Measurements from ENCODE around the gene ZNRF3.
"Not testable (repeated sequence)": the region's sequence is repeated elsewhere in the genome, so short reads cannot be mapped to it uniquely, and the experiment has no call there.

Gene ZNRF3

DNA sequence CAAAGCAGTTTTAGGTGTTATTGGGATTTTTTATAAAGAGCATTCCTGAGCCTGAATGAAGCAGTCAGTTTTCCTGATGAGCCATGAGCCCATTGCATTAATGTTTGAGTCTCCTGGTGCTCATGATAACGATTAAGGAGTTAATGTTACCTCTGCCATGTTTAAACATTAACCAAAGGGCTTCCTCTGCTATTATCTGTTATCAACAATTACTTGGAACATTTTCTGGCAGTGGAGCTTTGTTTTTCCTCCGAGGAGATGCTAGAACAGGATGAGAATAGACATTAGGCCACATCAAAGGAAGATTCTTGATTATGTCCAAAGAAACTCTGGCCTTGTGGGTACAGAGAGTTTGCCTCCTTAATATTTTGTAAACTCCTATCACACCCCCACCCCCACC, 49.9 kb downstream of the ZNRF3 start:
- DNase-seq (ENCODE audit: low spot score): no peak

DNA sequence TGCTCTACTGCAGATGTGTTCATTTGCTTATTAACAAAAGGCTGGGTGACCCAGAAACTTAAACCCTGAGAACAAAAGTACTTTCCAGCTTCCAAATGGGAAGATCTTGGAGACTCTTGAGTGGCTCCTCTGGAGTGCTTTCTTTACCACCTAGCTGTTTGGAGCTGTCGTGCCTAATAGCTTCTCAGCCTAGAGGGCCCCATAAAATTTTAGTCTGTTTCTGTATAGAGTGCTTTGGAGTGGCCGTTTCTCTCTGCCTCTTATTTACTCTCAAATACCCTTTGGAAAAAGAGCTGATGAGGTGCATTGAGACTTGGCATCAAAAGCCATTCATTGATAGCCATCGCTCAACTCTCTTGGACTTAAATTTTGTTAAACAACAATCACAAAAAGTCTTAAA, 50.7 kb downstream of the ZNRF3 start:
- no peak for DNase-seq (ENCODE audit: low spot score)

DNA sequence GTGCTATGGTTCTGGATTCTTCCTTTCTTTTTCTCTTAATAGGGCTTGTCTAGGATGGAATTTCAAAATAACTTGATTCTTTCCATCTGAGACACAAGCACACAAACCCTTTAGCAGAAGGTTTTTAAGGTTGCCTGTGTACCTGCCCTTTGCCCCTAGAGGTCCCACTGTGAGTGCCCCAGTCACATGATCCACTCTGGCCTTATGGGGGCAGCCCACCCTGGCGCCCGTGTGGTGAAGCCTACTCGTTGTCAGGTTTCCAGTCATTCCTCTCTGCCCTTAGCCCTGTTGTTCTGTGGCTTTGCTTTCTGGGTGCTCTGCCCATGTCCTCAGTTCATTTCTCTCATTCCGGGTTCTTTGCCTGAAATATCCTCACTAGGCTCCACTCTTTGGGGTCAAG, 51.8 kb downstream of the ZNRF3 start:
- no peak for DNase-seq (ENCODE audit: low spot score)

DNA sequence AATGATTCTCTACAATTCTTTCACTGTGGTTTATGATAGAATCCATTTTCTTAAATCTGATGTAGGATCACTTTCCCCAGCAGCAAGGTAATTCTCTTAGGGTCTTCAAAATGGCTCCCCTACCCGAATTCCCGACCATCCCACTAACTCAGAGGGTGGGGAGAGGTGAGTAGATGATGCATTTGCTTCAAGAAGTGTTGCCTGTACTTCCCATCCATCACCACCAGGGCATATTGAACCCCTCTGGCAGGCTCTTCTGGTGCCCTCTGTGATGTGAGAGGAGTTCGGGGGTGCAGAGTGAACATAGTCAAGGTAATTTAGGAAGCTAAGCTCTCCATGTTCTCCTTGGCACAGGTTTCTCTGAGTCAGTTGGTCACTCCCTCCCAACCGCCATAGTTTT, 52.3 kb downstream of the ZNRF3 start:
- DNase-seq (ENCODE audit: low spot score): no peak

DNA sequence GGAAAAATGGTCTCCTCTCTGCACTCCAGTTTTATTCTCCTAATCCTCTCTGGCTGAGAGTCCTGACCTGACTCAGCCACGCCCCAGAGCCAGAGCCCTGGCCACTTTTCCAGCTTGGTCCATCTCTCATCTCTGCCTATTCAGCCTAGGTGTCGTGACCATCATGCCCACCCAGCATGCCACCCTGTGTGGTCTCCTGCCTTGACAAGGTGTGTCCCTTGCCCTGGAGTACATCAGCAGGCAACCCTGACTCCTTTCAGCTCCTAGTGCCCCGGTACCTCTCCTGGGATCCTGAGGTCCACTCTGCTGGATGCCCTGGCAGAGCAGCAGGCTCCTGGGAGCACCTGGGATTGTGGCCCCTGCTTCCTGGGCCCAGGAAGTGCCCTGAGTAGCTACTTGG, 52.8 kb downstream of the ZNRF3 start:
- DNase-seq (ENCODE audit: low spot score): no peak

DNA sequence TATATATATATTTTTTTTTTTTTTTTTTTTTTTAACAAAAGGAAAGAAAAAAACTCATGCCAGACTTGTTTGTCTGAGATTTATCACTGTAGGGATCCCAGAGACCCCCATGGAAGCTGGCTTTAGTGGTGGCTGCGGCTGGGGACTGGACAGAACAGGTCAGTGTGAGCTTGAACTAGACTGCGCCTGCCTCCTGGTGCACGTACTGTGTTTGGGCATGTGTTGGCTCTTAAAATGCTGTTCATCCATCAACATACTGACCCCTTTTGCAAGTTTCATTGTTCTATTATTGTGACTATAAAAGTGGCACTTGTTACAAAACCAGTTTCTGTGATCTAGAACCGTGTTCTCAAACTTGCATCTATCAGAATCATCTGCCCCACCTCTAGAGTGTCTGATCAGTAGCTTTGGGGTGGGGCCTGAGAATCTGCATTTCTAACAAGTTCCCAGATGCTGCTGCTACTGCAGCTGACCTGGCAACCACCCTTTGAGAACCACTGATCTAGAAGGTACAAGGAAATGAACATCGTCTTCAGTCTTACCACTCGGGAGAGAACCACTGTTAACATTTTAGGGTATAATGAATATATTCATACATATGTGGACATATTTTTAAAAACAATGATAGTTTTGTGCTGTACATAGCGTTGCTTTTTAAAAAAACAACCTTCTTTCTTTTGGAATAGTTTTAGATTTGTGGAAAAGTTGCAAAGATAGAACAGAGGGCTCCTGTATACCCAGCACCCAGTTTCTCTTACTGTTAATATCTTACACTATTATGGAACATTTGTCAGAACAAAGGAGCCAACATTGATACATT, 54.0 kb downstream of the ZNRF3 start:
- DNase-seq (ENCODE audit: low spot score): no peak

DNA sequence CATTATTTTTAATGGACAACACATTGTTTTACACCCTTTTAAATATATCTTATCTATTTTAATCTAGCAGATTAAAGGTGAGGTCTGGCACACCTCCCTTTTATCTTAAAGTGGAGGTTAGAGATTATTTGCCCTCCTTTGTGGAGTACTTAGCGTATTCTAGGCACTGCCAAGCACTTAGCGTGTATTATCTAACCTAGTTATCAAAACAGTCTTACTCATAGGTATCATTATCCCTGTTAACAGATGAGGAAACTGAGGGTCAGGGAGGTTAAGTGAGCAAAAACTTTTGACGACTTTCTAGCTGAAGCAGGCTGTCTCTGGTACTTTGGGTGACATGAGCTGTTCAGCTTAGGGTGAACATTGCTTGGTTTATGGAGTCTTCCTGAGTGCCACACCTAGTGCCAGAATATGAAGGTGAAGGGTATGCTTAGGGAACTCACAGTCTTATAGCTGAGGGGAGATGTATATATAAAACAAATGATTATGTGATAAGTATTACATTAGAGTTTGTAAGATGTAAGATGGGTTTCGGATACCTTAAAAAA, 55.0 kb downstream of the ZNRF3 start:
- no peak for DNase-seq (ENCODE audit: low spot score)

DNA sequence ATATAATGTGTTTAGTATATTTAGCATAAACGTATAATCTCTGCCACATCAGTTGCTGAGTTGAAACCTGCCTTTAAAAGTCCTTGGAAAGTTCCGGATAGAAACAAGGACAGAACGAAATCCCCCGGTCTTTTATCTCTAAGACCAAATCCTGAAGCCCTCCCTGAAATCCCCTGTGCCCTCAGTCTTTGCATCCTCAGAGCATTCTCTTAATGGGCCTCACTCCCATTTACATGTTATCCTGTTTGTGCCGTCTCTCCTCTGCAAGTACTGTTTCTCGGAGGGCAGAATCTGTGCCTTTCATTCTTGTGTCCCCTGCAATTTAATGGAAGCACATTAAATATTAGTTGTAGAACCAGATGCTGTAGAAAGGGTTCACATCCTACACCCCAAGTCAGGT, 56.0 kb downstream of the ZNRF3 start:
- no peak for DNase-seq (ENCODE audit: low spot score)

DNA sequence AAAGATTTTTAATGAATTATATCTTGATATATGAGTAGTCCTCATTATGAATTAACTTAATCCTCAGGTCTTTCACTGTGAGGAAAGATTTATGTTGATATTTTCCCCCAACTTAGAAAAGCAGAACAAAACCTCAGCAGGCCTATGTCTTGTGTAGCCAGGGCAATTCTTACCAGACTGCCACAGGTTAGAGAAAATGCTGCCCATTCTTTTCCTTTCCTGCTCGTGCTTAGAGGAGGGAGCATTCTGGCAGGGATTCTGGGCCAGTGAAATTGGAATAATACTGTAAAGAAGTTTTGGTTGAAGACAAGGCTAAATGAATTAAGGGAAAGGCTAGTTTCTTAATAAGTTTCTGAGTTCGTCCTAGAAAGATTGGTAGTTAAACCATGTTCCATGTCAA, 56.6 kb downstream of the ZNRF3 start:
- DNase-seq (ENCODE audit: low spot score): no peak

DNA sequence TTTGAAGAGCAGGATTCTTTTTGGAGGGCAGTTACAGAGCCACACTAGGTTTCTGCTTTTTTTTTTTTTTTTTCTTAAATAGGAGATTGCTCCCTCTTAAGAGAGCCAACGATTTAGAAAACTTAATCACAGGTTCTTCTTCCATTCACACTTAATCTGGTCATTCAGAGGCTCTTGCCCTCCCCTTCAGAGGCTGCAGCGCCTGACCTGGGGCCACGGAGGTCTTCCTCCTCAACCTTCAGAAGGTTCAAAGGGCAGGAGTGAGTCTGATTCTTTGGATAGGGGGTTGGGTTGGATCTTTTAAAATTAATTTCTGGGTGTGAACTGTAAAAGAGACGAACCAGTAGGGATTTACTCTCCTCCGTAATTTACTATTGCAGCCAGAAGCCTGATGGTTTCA, 57.1 kb downstream of the ZNRF3 start:
- DNase-seq (ENCODE audit: low spot score): no peak

DNA sequence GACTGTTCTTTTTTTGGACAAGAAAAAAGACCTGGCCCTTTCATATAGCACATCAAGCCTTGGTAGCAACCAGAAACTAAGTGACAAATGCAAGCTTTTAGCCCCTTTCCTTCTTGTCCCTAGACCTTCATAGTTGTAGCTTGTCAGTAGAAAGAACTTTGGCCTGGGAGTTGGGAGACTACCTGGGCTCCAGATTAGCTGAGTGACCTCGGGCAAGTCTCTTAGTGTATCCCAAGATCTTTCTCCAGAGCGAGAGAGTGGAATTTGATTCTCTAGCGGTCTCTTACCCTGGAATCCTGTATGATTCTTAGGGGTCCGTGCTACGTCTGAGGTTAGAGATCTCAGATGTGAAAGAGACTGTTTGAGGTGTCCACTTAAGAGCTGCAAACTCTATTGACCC, 59.0 kb downstream of the ZNRF3 start:
- DNase-seq (ENCODE audit: low spot score): no peak

DNA sequence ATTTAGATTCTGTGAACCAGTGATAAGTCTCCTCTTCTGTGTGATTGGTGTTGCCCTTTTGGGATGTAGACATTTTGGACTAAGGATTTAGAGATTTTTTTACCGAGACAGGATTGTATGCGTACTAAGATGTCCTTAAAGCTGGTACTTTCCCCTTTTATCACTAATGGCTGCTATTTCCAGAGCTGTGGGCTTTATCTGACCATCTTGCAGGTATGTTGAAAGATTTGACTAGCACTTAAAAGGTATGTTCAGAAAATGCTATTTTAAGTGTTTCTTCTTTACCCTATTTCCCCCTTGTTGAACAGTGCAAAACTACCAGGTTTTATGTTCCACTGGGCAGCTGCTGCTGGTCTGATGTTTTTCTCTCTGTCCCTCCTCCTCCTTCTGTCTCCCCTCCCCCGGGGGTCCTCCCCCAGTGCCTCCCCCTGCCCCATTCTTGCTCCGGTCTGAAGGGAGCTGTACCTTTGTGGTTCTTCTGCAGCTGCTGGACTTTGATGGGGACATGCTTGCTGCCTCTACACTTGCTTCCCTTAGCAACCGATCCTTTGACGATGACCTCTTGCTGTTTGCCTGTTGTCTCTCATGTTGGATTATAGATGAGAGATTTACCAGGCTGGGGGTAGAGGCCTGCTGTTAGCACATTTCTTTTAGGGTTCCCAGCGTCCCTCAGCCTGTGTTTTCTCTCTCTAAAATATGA, 59.6 kb downstream of the ZNRF3 start:
- no peak for DNase-seq (ENCODE audit: low spot score)

DNA sequence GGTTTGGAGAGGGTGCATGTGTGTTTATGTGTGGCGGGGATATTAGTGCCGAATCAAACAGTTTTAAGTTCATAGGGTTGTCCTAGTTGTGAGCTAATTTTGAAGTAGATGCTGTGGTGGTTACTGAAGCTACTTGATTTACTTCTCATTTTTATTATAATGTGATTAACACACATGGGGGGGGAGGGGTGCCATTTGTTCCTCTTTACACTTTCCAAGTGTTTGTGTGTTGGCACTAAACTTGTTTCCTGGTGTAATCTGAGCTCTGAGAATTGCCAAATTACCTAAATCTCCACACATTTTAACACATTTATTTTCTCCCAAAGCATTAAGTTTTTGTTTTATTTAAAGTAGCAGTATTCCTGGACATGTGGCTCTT, 60.1 kb downstream of the ZNRF3 start:
- DNase-seq (ENCODE audit: low spot score): no peak

DNA sequence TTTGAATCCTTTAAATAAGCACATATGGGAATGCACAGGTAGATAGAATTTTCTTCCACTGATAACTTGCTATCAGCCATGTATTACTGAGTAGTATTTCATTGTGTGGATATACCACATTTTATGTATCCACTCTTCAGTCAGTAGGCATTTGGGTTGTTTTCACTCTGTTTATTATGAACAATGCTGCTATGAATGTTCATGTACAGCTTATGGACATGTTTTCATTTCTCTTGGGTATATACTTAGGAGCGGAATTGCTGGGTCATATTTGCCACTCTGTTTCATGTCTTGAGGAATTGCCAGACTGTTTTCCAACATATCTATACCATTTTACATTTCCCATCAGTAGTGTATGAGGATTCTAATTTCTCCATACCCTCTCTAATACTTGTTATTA, 63.8 kb downstream of the ZNRF3 start:
- DNase-seq (ENCODE audit: low spot score): no peak

DNA sequence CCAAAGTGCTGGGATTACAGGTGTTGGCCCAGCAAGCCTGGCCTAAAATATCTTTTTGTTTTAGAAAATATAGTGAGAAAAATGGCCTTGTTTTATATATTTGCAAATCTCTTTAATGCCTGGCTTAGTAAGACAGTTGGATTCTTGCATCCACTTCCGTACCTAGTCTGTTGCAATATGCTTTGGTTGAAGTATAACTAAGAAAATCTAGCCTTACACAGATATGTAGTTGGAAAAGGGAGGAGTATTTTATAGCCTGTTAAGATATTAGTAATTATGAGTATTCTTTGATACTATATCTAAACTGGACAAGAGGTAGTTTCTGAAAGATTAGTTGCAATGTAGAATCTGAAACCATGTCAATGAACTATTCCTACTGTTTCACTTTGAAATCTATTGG, 65.1 kb downstream of the ZNRF3 start:
- DNase-seq (ENCODE audit: low spot score): no peak

DNA sequence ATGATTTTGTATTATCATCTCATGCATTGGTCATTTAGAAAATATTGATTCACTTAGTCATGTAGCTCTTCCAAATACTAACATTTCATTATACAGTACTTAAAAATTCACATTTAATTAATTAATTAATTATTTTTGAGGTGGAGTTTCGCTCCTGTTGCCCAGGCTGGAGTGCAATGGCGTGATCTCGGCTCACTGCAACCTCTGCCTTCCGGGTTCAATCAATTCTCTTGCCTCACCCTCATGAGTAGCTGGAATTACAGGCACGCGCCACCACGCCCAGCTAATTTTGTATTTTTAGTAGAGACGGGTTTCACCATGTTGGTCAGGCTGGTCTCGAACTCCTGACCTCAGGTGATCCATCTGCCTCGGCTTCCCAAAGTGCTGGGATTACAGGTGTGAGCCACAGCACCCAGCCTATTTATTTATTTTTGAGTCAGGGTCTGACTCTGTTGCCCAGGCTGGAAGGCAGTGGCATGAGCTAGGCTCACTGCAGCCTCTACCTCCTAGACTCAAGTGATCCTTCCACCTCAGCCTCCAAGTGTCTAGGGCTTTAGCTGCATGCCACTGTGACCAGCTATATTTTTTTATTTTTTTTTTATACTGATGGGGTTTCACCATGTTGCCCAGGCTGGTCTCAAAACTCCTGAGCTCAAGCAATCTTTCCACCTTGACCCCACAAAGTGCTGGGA, 65.6 kb downstream of the ZNRF3 start:
- not testable (repeated sequence) for DNase-seq (ENCODE audit: low spot score)

DNA sequence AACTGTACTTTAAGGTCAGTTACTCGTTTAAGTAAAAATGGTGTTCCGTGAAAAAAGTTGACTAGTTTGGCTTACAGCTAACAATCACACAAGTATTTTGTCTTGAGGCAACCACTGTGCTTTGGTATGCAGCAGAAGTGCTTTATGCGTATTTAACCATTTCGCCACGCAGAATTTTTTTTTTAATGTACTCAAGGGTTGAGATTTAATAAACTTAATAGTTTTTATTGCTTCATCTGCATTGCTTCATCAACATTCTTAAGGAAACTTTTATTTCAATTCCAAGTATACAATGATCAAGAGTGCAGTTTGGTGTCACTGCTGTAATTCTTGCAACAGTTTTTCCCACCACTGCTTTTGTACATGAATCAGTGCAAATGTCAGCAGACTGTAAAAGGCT, 66.4 kb downstream of the ZNRF3 start:
- DNase-seq (ENCODE audit: low spot score): no peak

DNA sequence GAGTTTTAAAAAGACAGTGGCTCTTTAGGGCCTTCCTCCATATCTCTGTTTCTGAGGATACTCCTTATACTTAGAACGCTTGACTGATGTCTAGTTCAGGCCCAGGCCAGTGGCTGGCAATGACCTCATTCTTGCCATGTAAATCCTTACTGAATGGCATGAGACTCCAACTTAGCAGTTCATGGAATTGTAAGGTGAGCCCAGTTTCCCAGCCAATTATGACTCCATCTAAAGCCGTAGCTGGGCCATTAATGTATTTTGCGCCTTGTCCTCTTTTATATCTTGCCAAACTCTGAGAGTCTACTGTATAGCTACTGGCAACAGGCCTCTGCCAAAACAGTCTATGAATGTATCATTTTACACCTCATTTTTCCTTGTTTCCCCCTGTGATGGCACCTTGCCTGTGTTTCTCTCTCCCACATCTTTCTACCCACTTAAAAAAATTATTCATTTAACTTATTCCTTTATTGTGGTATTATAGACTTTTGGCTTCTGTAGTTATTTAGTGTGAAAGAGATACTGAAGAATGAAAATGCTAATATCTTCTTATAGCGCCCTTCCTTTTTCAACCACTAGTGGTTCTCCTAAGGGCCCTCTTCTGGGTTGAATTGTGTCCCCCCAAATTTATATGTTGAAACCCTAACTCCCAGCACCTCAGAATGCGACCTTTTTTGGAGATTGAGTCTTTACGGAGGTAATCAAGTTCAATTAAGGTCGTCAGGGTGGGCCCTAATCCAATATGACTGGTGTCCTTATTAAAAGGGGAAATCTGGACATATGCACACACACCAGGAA, 67.4 kb downstream of the ZNRF3 start:
- DNase-seq (ENCODE audit: low spot score): no peak

DNA sequence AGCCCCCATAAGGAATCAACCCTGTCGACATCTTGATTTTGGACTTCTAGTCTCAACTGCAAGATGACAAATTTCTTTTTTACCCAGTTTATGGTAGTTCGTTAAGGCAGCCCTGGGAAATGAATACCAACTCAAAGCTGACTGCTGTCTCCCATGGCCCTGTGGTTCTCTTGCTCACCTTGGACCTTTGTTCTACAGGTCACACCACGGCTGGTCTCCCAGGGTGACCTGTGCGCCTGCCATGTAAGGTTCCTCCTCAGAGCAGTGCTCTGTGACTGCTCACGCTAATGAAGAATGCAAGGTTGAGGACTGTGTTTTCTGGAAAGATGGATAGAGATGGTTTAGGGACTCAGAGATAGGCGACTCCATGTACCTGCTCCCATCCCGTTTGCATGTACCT, 68.2 kb downstream of the ZNRF3 start:
- no peak for DNase-seq (ENCODE audit: low spot score)

DNA sequence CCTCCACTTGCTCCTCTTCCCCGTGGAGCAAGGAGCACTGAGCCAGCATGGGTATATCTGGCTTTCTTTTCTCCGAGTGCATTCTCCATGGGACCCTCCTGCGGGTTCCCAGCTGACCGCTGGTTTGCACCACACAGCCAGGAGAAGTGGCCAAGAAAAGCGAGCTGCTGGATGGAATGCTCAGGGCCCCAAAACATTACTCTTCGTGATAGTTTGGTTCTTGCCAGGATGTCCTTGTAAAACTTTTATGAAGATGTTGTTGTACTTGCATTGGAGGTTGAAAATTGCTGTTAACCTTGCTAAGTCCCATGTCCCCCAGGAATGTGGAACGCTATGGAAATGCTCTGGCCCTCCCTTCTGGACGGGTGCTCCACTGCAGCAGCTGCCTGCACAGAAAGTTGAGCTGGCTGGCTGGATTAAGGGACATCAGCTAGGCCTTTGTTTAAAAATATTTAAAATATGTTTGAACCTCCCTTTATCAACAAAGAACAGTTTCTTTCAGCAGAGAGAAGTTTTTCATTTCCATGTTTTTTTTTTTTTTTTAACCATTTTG, 68.7 kb downstream of the ZNRF3 start:
- DNase-seq (ENCODE audit: low spot score): no peak

DNA sequence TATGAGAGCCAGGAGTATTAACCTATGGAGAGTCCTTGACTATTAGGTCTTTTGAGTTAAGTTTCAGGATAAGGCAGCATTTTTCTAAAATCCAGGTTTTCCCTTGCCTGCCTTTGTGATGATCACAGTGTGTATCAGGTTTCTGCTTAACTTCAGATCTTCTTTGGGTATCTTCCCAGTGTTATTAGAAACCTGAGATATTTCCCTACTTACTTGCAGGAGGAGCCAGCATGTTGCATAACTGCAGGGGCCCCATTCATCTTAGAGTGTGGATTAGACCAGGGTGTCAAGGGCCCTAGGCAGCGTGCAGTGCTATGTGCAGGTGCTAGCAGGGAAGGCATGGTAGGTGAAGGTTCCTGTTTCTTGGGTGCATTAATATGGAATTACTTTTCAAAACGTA, 69.5 kb downstream of the ZNRF3 start:
- DNase-seq (ENCODE audit: low spot score): no peak

DNA sequence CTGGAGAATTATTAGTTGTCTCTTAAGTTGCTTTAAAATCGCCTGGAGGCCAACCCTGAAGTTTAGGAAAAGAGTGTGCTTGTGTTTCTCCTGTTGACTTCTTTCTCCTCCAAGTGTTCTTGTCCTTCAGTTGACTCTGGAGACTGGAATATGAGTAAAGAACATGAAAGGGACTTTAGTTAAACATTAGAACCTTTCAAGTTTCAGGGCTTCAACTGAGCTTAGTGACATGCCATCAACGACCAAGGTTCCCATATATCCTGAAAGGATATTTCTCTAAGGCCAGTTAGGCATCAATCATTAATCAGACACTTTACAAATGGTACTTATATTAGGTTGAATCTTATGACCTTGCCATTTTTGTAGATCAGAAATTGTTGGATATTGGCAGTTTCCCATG, 70.0 kb downstream of the ZNRF3 start:
- DNase-seq (ENCODE audit: low spot score): no peak
